Activated naive CD8-positive, alpha-beta T cell treated with anti-CD3 and anti-CD28 coated beads, Interleukin-2, amount 10 ng/mL, durations not matched to agents 7 days and 5 days (primary cell): ENCODE measurements around the gene EPHA8. TPM values are rescaled to one million over a fixed set of nuclear protein-coding genes. Genes with fewer than 3 reads are reported as not detected.

Experiments used
- ATAC-seq: fragments of 150-1000 bp; cut with Tn5 transposase; one replicate; pipeline ENCODE4 v1.10.0; 2021; ENCODE audit warnings: low read depth, moderate library complexity
- POLR2A ChIA-PET: fragments of 350-600 bp; sonication (Branson Sonifier 250); formaldehyde crosslinking; loops from one replicate; lab custom pipeline; 2021; ENCODE audit warnings: antibody characterized with exemption; lab: Charles Lee
- DNase-seq: peaks from one replicate; pipeline ENCODE4 v3.0.0; 2021
- H3K27ac Mint-ChIP-seq: one replicate; pipeline ENCODE4 v1.8.0; 2022; ENCODE audit warnings: mild to moderate bottlenecking, mixed read lengths
- H3K27me3 Mint-ChIP-seq: one replicate; pipeline ENCODE4 v1.8.0; 2022; ENCODE audit warnings: mild to moderate bottlenecking, moderate library complexity, mixed read lengths
- H3K36me3 Mint-ChIP-seq: one replicate; pipeline ENCODE4 v1.8.0; 2021; ENCODE audit warnings: mild to moderate bottlenecking, mixed read lengths
- H3K4me1 Mint-ChIP-seq: one replicate; pipeline ENCODE4 v1.8.0; 2021; ENCODE audit warnings: mixed read lengths
- H3K4me3 Mint-ChIP-seq: one replicate; pipeline ENCODE4 v1.8.0; 2022; ENCODE audit warnings: mild to moderate bottlenecking, moderate library complexity, mixed read lengths
- H3K9me3 Mint-ChIP-seq: one replicate; pipeline ENCODE4 v1.8.0; 2021; ENCODE audit warnings: mixed read lengths
- microRNA-seq: library from miRNA; unstranded; fragments of <30 nt; microRNA quantifications from one replicate; pipeline ENCODE4 v1.2.0, GENCODE V29; 2022
- total RNA-seq, 2 experiments: library from RNA; stranded (reverse); gene quantifications; one replicate each; pipeline ENCODE4 v1.2.3, GENCODE V29; 2021

The EPHA8 gene
- total RNA-seq, 2 experiments from 2014 or later = not detected

DNA sequence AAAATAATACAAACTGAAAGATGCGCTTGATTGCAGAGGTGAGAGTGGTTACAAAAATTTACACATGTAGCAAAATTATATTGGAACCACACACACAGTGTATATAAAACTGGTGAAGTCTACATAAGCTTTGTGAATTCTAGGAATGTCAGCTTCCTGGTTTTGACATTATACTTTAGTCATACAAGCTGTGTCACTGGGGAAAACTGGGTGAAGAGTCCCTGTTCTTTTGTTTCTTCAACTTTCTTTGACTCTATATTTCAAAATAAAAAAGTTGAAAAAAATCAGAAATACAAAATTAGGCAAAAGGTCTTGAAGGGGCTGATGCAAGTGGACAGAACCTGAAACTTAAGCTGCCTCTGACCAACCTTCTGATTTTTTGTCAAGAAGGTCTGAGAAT lies 83.1 kb downstream of the EPHA8 start:
- Mint-ChIP-seq H3K4me3 (no peak overlapping the region), H3K27me3 (no peaks in the 10 kb centered on the region), H3K9me3 (no peaks in the 10 kb centered on the region), H3K36me3 (no peaks in the 10 kb centered on the region), H3K4me1 (peaks cover 1% of the 10 kb centered on the region), H3K27ac (no peak overlapping the region)
- no peak for DNase-seq
- ATAC-seq = no peak
- POLR2A ChIA-PET = no interaction called here

DNA sequence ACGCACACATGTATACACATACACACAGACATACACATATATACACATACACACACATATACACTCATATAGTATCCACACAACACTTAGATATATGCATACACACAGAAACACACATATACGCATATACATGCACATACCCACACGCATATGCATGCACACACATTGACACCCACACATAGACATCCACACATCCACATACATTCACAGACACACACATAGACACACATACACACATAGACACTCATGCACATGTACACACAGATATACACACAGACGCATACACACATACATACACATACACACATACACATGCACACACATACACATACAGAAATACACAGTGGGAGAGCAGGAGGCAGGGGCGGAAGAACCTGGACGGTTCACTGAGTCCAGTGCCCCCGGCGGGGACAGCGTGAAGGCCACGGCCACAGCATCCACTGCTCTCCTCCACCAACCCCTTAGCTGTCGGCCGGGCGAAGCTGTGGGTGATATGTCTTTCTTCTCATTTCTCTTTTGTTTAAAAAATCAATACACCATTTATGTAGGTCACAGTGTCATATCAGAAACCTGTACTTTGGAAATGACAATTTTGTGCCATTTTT lies 86.9 kb downstream of the EPHA8 start:
- no peak for DNase-seq
- H3K27me3 Mint-ChIP-seq = peaks cover 4% of the 10 kb centered on the region

GRCh38 chr1:22651941-22652856 lies 88.9 kb downstream of the EPHA8 start:
- H3K4me1 Mint-ChIP-seq = no peaks in the 10 kb centered on the region
- H3K4me3 Mint-ChIP-seq = no peak overlapping the region
- POLR2A ChIA-PET = no interaction called here

More for the DNA sequence above, 86.9 kb downstream of the EPHA8 start:
- peaks cover 1% of the 10 kb centered on the region for H3K4me1 Mint-ChIP-seq
- H3K9me3 Mint-ChIP-seq = no peaks in the 10 kb centered on the region
- ATAC-seq = no peak
- no peak overlapping the region for H3K4me3 Mint-ChIP-seq
- POLR2A ChIA-PET = no interaction called here
- no peak overlapping the region for H3K27ac Mint-ChIP-seq
- H3K36me3 Mint-ChIP-seq = no peaks in the 10 kb centered on the region

DNA sequence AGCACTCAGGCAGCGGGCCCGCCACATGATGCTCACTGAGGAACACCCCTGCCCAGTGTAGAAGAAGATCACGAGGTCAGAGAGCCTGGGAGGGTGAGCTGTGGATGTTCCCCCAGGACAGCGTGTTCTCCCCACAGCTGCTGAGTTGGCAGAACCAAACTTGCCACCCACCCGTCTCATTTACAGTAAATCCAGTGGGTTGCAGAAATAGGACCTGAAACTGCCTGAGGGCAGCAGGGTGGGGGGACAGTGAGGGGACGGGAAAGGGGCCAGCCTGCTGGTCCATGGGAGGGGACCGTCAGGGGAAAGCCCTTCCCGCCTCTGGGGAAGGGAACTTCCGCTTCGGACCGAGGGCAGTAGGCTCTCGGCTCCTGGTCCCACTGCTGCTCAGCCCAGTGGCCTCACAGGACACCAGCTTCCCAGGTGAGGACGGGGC lies 89.6 kb downstream of the EPHA8 start, which contains the start of gene C1QB:
Gene C1QB, plus strand, starts transcription at position 356 of the 436 bp plus-strand sequence. CDS start 6,227 bp downstream, outside the sequence.
- POLR2A ChIA-PET = no interaction called here
- H3K36me3 Mint-ChIP-seq = no peaks in the 10 kb centered on the region
- H3K9me3 Mint-ChIP-seq = no peaks in the 10 kb centered on the region
- no peak for DNase-seq
- no peak within 1 kb of the TSS for H3K27ac Mint-ChIP-seq
- ATAC-seq = no peak
- H3K4me3 Mint-ChIP-seq = no peak within 1 kb of the TSS
- no peaks in the 10 kb centered on the region for H3K4me1 Mint-ChIP-seq
- H3K27me3 Mint-ChIP-seq = peaks cover 4% of the 10 kb centered on the region

More at GRCh38 chr1:22651941-22652856, 88.9 kb downstream of the EPHA8 start:
- Mint-ChIP-seq H3K9me3 (no peaks in the 10 kb centered on the region), H3K36me3 (no peaks in the 10 kb centered on the region), H3K27ac (no peak overlapping the region), H3K27me3 (peaks cover 4% of the 10 kb centered on the region)
- ATAC-seq (no peak), DNase-seq (no peak)

Small RNAs within 50 kb of the gene (microRNA-seq; reads per million reads assigned to microRNA genes)
- gene MIR6127 = not detected

Other genes starting within 250 kb of the EPHA8 start
- gene ZBTB40, start 111.6 kb upstream of the EPHA8 start, total RNA-seq = 10 to 100 TPM; 26.5 to 30.2 TPM
- under 1 TPM; 0.61 to 0.88 TPM for gene C1QA, start 73.1 kb downstream of the EPHA8 start, total RNA-seq
- 1 to 10 TPM; 1.3 to 1.7 TPM for gene C1QC, start 80.1 kb downstream of the EPHA8 start, total RNA-seq
- gene C1QB, start 89.7 kb downstream of the EPHA8 start, total RNA-seq = under 1 TPM; 0.50 to 0.79 TPM
- under 1 TPM; 0.25 to 0.26 TPM for gene EPHB2, start 147.3 kb downstream of the EPHA8 start, total RNA-seq